GM18858 (cell line): ENCODE results near the gene CSNK1G1.

Source experiments
- ATAC-seq: cut with Tn5 transposase; IDR thresholded peaks from one replicate; pipeline ENCODE4 v1.9.1; 2021; ENCODE audit not compliant: unreplicated experiment

Gene CSNK1G1

GRCh38 chr15:64209680-64210334, 146.2 kb downstream of the CSNK1G1 start:
- ATAC-seq: no peak

- no peak for ATAC-seq
These were observed 150.8 kb downstream of the CSNK1G1 start for GRCh38 chr15:64205202-64205601.

DNA sequence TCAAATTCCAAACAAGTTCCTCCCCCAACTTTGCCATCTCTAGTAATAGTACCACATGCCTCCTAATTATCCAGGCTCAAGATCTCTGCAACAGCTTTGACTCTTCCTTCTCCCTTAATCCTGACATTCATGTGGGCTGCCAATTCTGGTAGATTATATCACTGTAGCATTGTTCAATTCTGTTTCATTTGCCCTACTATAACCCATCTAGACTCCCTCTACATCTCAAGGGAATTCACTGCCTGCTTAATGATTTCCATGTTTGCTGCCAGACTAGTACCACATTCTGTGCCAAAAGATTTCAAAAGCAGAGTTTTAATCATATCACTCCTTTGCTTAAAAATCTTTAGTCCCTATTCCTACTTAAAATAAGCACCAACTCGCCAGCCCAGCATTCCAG, 158.5 kb downstream of the CSNK1G1 start:
- no peak for ATAC-seq

GRCh38 chr15:64193971-64194370, 162.0 kb downstream of the CSNK1G1 start:
- no peak for ATAC-seq

GRCh38 chr15:64191971-64192830, 163.8 kb downstream of the CSNK1G1 start:
- no peak for ATAC-seq

DNA sequence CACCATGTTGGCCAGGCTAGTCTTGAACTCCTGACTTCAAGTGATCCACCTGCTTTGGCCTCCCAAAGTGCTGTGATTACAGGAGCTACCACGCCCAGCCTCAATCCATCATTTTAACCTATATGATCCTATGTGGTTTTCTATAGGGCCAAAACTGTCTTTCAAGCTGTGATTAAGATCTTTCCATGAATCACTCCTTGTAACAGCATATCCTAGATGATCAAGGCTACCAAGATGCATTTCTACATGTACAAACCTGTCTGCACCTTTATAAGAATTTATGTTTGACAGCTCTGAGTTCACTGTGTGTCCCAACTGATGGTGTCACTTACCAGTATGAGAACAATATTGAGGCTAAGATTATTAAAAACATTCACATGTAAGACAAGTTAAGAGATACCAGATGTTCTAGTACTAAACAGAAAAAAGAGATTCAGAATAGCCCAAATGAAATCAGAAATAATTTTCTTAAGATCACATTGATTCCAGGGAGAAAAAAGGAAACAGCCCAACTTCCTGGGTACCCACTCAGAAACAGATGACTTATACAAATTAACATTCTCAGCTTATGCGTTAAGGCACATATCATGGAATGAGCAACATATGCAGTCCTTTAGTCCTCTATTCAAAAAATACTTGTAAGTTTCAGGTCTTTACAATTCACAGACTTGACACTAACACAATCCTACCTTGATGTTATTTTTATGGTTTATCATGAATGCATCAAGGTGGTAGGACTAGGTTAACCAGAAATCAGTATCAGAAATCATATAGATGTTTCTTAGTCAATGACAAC, 168.4 kb downstream of the CSNK1G1 start:
- ATAC-seq: no peak

GRCh38 chr15:64185146-64185911, 170.6 kb downstream of the CSNK1G1 start:
- no peak for ATAC-seq

GRCh38 chr15:64182859-64183370, 173.1 kb downstream of the CSNK1G1 start:
- no peak for ATAC-seq

GRCh38 chr15:64180235-64180824, 175.6 kb downstream of the CSNK1G1 start:
- peak; percentile 46 for ATAC-seq

DNA sequence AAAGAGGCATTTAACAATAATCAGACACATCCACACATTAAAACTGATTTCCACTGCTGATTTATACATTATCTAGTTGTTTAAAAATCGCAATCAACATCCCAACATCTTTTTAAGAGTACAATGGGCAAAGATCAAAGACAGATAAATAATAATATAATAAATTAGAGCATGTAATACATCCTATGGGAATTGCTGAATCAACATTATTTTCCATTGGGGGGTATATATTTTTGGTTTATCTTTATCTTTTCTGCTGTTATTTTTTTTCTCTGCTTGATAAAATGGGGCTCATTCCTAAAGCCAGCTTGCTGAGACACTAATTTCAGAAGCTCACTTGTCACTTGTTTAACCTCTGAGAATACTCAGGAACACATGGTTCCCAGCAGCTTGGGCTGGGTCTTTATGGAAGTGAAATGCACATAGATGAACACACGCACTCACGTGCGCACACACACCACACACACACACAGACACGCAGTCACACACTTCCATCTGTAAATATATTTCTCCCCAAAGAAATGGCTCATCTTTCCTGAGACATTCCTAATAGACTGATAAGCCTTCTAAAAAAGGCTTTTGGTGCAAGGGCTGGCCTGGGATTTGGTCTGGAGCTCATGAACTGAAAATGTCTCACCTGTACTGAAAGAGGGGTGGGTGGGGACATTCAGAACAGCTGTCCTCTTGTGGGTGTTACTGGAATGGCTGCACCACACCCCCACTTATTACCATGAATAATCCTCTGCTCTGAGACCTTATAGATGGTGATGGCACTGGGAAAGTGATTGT, 189.7 kb downstream of the CSNK1G1 start:
- ATAC-seq: no peak

DNA sequence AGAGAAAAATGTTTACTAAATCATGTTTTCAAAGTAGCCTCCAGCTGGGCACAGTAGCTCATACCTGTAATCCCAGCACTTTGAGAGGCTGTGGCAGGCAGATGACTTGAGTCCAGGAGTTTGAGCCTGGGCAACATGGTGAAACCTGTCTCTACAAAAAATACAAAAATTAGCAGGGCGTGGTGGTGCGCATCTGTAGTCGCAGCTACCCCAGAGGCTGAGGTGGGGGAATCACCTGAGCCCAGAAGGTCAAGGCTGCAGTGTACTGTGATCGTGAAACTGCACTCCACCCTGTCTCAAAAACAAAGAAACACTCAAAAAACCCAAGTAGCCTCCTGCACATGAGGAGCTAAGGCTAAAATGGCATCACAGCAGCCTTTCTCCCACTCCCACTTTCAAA, 191.5 kb downstream of the CSNK1G1 start:
- ATAC-seq: no peak

GRCh38 chr15:64163659-64164362, 192.2 kb downstream of the CSNK1G1 start:
- ATAC-seq: no peak

GRCh38 chr15:64162869-64163658, 192.9 kb downstream of the CSNK1G1 start, which contains the start of gene PPIB:
TSS of gene PPIB (minus strand) at chr15:64163022. CDS start at chr15:64162986, 36 bp downstream.
- ATAC-seq: peak; percentile 88

- no peak for ATAC-seq
These were observed 193.5 kb downstream of the CSNK1G1 start for GRCh38 chr15:64162478-64162868.

DNA sequence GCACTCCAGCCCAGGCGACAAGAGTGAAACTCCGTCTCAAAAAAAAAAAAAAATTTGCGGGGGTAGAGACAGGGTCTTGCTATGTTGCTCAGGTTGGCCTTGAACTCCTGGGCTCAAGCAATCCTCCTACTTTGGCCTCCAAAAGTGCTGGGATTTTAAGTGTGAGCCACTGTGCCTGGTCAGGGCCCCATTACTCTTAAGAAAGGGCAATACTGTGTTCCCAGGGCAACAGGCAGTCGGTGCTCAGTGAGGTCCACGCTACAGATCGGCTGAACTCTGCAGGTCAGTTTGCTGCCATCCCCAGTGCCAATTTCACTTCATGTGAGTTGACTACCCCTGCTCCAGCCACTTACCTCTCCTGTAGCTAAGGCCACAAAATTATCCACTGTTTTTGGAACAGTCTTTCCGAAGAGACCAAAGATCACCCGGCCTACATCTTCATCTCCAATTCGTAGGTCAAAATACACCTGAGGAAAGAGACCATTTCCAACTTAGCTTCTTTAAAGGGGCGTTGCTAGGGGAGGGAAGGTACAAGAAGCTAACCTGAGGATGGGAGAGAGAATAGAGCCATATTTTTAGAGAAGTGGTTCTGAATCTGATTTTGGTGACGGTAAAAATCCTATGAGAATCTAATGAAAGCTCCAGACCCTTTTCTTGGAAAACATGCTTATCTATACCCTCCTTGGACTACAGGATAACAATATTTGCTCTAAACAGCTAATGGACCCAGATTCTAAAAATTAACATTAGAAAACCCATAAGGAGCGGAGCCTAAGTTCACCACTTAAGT, 194.1 kb downstream of the CSNK1G1 start:
- ATAC-seq: no peak

DNA sequence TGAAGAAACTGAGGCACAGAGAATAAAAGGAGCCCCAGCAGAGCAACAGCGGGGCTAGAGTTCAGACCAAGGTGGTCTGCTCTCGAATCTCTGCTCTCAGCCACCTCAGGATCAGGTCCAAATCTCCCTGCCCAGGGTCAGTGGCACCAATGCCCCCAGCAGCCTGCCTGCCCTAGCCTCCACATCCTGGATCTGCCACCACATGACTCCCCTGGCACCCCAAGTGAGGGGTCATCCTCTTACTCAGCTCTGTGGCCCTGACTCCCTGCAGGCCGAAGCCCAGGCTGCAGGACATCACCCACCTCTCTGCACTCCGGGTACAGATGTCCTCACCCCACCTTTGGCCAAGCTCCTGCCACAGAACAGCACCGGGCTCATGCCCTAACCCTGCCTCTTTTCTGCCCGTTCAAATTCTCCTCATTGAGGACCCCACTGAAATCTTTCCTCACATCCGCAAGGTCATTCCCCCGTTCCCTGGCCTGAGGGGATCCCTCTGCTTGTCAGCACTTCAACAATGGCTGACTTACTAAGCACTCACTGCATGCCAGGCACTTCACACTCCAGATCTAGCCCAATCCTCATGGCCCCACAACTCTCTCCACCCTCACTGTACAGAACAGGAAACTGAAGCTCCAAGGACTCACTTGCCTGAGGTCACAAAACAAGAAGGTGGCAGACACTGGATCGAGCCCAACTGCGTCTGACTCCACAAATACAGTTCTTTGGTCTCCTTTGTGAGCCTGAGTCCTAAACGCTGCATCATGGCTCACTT, 197.4 kb downstream of the CSNK1G1 start:
- ATAC-seq: no peak
